K562 (cell line): ENCODE results near the gene PLEKHA6. TPM values are rescaled to one million over a fixed set of nuclear protein-coding genes. Genes with fewer than 3 reads are reported as not detected.

Experiments used
- ATAC-seq: fragments of 200-7000 bp; cut with Tn5 transposase; 3 replicates; pipeline ENCODE4 v1.9.1; 2020; ENCODE audit warnings: moderate library complexity
- BruUV-seq: library from RNA; stranded (reverse); fragments of 400-500 nt; replicated peaks from 2 replicates; lab custom pipeline; 2021; lab: Mats Ljungman, UMichigan
- CTCF ChIA-PET: fragments of 300-600 bp; formaldehyde crosslinking; extraction: SDS; loops from one replicate; lab custom pipeline; 2021; ENCODE audit warnings: low intra/inter-chr PET ratio; lab: Yijun Ruan, JAX
- POLR2A ChIA-PET: fragments of 300-600, 350-650 bp; sonication (Branson Sonifier 250); formaldehyde crosslinking; extraction: SDS; loops from one replicate; lab custom pipeline; 2021; ENCODE audit warnings: antibody characterized with exemption, inconsistent platforms; lab: Yijun Ruan, JAX
- DNase-seq, 4 experiments: peaks; one replicate each; pipeline versions ENCODE4 v3.0.0 to v3.0.0-alpha.2; 2011 to 2018; ENCODE audit warnings: low spot score in 3 of 4, mixed read lengths in 3 of 4; ENCODE audit errors: extremely low read depth in 1 of 4
- FAIRE-seq: peaks from 2 replicates; lab custom pipeline; 2011; peaks lifted over from hg19 to GRCh38; lab: Jason Lieb, UNC
- H2AFZ ChIP-seq: 2 replicates; pipeline ENCODE4 v1.6.0; 2011; ENCODE audit warnings: low read depth, low read length, control low read depth, inconsistent platforms
- H3K27ac ChIP-seq: fragments of 200-600 bp; 3 replicates; pipeline ENCODE4 v1.8.0; 2011; ENCODE audit warnings: low read depth, mild to moderate bottlenecking, control low read depth, inconsistent platforms, low read length, moderate library complexity, mixed read lengths; ENCODE audit errors: extremely low read depth
- H3K27me3 ChIP-seq, 2 experiments: fragments of 300-600 bp in 1 of 2; 2 replicates in 1 of 2; 3 replicates in 1 of 2; pipeline versions ENCODE4 v1.6.0 to v1.8.0; 2011; ENCODE audit warnings: inconsistent platforms in 2 of 2, low read length in 2 of 2, mild to moderate bottlenecking in 1 of 2, mixed read lengths in 1 of 2, moderate library complexity in 1 of 2; ENCODE audit not compliant: control insufficient read depth in 2 of 2, insufficient read depth in 2 of 2
- H3K36me3 ChIP-seq: fragments of 300-600 bp; 3 replicates; pipeline ENCODE4 v1.8.0; 2011; ENCODE audit warnings: mild to moderate bottlenecking, low read length, inconsistent platforms; ENCODE audit not compliant: control insufficient read depth, insufficient read depth
- H3K4me1 ChIP-seq, 2 experiments: fragments of 200-600 bp in 1 of 2; replicated peaks in 1 of 2; 2 replicates in 1 of 2; 3 replicates in 1 of 2; pipeline versions ENCODE4 v1.5.1 to v1.8.0; 2011; ENCODE audit warnings: inconsistent platforms in 2 of 2, low read length in 2 of 2, mild to moderate bottlenecking in 1 of 2, mixed read lengths in 1 of 2, moderate library complexity in 1 of 2; ENCODE audit not compliant: control insufficient read depth in 2 of 2, insufficient read depth in 2 of 2
- H3K4me2 ChIP-seq: 2 replicates; pipeline ENCODE4 v1.6.1; 2011; ENCODE audit warnings: low read length, control low read depth, inconsistent platforms, mixed read lengths; ENCODE audit not compliant: insufficient read depth
- H3K4me3 ChIP-seq: fragments of 200-600 bp; sonication (generic), shearing (Covaris generic); 2 replicates; pipeline ENCODE4 v1.5.1; 2016; ENCODE audit warnings: control low read depth, inconsistent platforms
- H3K79me2 ChIP-seq: fragments of 200-600 bp; 3 replicates; pipeline ENCODE4 v1.8.0; 2011; ENCODE audit warnings: low read length, inconsistent platforms; ENCODE audit not compliant: control insufficient read depth, insufficient read depth
- H3K9ac ChIP-seq, 2 experiments: 2 replicates each; pipeline versions ENCODE4 v1.6.0 to v1.6.1; 2011; ENCODE audit warnings: low read depth in 2 of 2, low read length in 2 of 2, control low read depth in 1 of 2, inconsistent platforms in 1 of 2, mild to moderate bottlenecking in 1 of 2, mixed read lengths in 1 of 2; ENCODE audit not compliant: insufficient read depth in 1 of 2
- H3K9me1 ChIP-seq: one replicate; pipeline ENCODE4 v1.6.0; 2011; ENCODE audit warnings: inconsistent platforms, mild to moderate bottlenecking, low read length, moderate library complexity; ENCODE audit not compliant: control insufficient read depth, insufficient read depth
- H3K9me3 ChIP-seq: replicated peaks from 2 replicates; pipeline ENCODE4 v1.5.1; 2011; ENCODE audit warnings: low read depth, low read length, inconsistent platforms; ENCODE audit not compliant: control insufficient read depth, insufficient read depth
- H4K20me1 ChIP-seq: replicated peaks from 2 replicates; pipeline ENCODE4 v1.6.1; 2011; ENCODE audit warnings: low read length, inconsistent platforms, mixed read lengths; ENCODE audit not compliant: control insufficient read depth, insufficient read depth
- BCOR ChIP-seq: fragments of 450-650 bp; IDR thresholded peaks from 2 replicates; pipeline ENCODE4 v1.6.1; 2016
- BHLHE40 ChIP-seq: IDR thresholded peaks from 2 replicates; pipeline ENCODE4 v1.6.1; 2011; ENCODE audit warnings: low read length, improper control_type of control experiment
- CHCHD3 ChIP-seq: fragments of 250-450 bp; sonication (Bioruptor Pico); IDR thresholded peaks from 2 replicates; pipeline ENCODE4 v2.1.2; 2022; ENCODE audit warnings: mild to moderate bottlenecking
- EP400 ChIP-seq: fragments of 450-650 bp; IDR thresholded peaks from 2 replicates; pipeline ENCODE4 v1.6.1; 2017; ENCODE audit warnings: antibody characterized with exemption, mild to moderate bottlenecking, moderate library complexity
- HCFC1 ChIP-seq: IDR thresholded peaks from 2 replicates; pipeline ENCODE4 v1.6.1; 2012; ENCODE audit warnings: low read depth, low read length, improper control_type of control experiment
- MBD2 ChIP-seq: sonication (generic); IDR thresholded peaks from 2 replicates; pipeline ENCODE4 v1.6.1; 2016; ENCODE audit warnings: low read depth, borderline replicate concordance
- MTF1 ChIP-seq: fragments of 250-450 bp; sonication (Bioruptor Pico); IDR thresholded peaks from 2 replicates; pipeline ENCODE4 v1.9.0; 2021; ENCODE audit warnings: moderate library complexity, mild to moderate bottlenecking, inconsistent platforms, borderline replicate concordance
- NCOA1 ChIP-seq: fragments of 450-650 bp; IDR thresholded peaks from 2 replicates; pipeline ENCODE4 v1.6.1; 2016; ENCODE audit warnings: low read depth
- PURB ChIP-seq: sonication (generic); formaldehyde crosslinking; IDR thresholded peaks from 2 replicates; pipeline ENCODE4 v1.9.0; 2021; ENCODE audit warnings: low read depth, mild to moderate bottlenecking, missing genetic modification reagents
- RAD51 ChIP-seq: fragments of 450-650 bp; IDR thresholded peaks from 2 replicates; pipeline ENCODE4 v1.7.1; 2016; ENCODE audit warnings: low read depth, mild to moderate bottlenecking, borderline replicate concordance
- RBM25 ChIP-seq: fragments of 200-400 bp; formaldehyde crosslinking; IDR thresholded peaks from 2 replicates; pipeline ENCODE4 v1.6.1; 2018; ENCODE audit warnings: low read length, low read depth, moderate library complexity; ENCODE audit not compliant: severe bottlenecking
- ZFP36 ChIP-seq: fragments of 150-350 bp; IDR thresholded peaks from 2 replicates; pipeline ENCODE4 v1.6.1; 2018; ENCODE audit warnings: low read length, low read depth; ENCODE audit not compliant: partially characterized antibody
- ZNF764 ChIP-seq: fragments of 250-450 bp; sonication (Bioruptor Pico); IDR thresholded peaks from 2 replicates; pipeline ENCODE4 v1.4.0; 2020; ENCODE audit warnings: low read depth, mild to moderate bottlenecking, moderate library complexity
- WGBS: fragments of 100-300 bp; shearing (Covaris generic); methylation state at CpG from one replicate; pipeline ENCODE4 v1.1.6; 2016; ENCODE audit warnings: low coverage, mixed read lengths; ENCODE audit not compliant: insufficient coverage; ENCODE audit errors: missing lambda C conversion rate; 5-methylcytosine and 5-hydroxymethylcytosine counted together
- in situ Hi-C: fragments of 300-500 bp; cut with MboI; formaldehyde crosslinking; loops from 4 replicates; pipeline ENCODE4 v1.15.0; 2018; ENCODE audit warnings: inconsistent platforms, mixed read lengths
- intact Hi-C: fragments of 100-400 bp; cut with micrococcal nuclease; formaldehyde crosslinking; loops from 2 replicates; pipeline ENCODE4 v1.14.2; 2022
- polyA plus RNA-seq, 8 experiments: library from polyadenylated mRNA; depleted of rRNA in 4 of 8; stranded (reverse) in 5 of 8; unstranded in 3 of 8; fragments of >200 nt; fragmentation: Nextera tagmentation in 2 of 8; fragmentation: Illumina TruSeq in 1 of 8; extraction: Ambion mirVana in 2 of 8; extraction: Trizol in 1 of 8; gene quantifications; 2 replicates each; pipeline versions ENCODE4 v1.2.1 to v1.2.3, GENCODE V29; 2011 to 2014; ENCODE audit warnings: inconsistent platforms in 1 of 8, missing spikeins in 1 of 8
- total RNA-seq, 7 experiments: library from RNA; depleted of rRNA in 6 of 7; stranded (reverse); fragments of >200 nt in 6 of 7; fragmentation: Illumina TruSeq in 2 of 7; extraction: Trizol in 2 of 7; gene quantifications; 2 replicates each; pipeline versions ENCODE4 v1.2.1 to v1.2.3, GENCODE V29; 2011 to 2021; ENCODE audit warnings: low replicate concordance in 1 of 7
- TF ChIP-seq, protein P1 (sequence below): IDR thresholded peaks from 2 replicates; pipeline ENCODE4 v1.6.1; 2016; ENCODE audit warnings: missing genetic modification characterization, missing compliant biosample characterization

PLEKHA6 gene
- total and polyA plus RNA-seq, 9 of the 15 experiments (the other 6 are each of a cell fraction or from before 2014, with no cell fraction given): under 0.01 to 0.33 (median 0.01) TPM; not detected in 4

DNA sequence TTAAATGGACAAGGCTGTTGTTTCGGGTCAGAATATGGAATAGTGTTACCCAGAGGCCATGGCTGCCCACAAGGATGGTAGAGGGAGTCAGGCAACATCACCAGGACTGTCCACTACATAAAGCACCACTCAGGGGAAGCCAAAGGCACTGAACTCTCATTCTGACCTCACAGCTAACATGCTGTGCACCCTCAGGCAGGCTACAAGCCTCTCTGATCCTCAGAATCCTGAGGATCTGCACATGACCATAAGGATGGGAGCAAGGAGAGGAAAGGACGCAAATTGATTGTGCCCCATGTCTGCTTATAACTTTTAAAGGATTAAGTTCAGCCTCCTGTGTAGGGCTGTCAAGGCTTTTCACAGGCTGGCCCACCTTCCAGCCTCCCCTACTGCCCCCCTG lies 38.7 kb downstream of the PLEKHA6 start:
- no peak overlapping the region for H3K27ac ChIP-seq
- no peak overlapping the region for H3K9ac ChIP-seq
- 9% methylated on average over 2 of the region's 2 CpGs for WGBS
- TF ChIP-seq RBM25: peak; percentile 59
- TF ChIP-seq ZNF764 (CRISPR knock-in tag): no peak
- TF ChIP-seq BCOR: peak; percentile 65; the same call in 1 of the 2 replicates
- no peak for TF ChIP-seq NCOA1
- no peak for TF ChIP-seq PURB
- no peak for TF ChIP-seq MTF1
- TF ChIP-seq BHLHE40: no peak
- no peak for TF ChIP-seq MBD2
- no peak for TF ChIP-seq RAD51
- TF ChIP-seq EP400: no peak
- TF ChIP-seq, protein P1, sequence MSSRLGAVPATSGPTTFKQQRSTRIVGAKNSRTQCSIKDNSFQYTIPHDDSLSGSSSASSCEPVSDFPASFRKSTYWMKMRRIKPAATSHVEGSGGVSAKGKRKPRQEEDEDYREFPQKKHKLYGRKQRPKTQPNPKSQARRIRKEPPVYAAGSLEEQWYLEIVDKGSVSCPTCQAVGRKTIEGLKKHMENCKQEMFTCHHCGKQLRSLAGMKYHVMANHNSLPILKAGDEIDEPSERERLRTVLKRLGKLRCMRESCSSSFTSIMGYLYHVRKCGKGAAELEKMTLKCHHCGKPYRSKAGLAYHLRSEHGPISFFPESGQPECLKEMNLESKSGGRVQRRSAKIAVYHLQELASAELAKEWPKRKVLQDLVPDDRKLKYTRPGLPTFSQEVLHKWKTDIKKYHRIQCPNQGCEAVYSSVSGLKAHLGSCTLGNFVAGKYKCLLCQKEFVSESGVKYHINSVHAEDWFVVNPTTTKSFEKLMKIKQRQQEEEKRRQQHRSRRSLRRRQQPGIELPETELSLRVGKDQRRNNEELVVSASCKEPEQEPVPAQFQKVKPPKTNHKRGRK (tag): no peak
- TF ChIP-seq ZFP36: peak; percentile 86
- TF ChIP-seq CHCHD3: no peak
- TF ChIP-seq HCFC1: no peak
- no peaks in the 10 kb centered on the region for H4K20me1 ChIP-seq
- peaks cover 19 to 62% of the 10 kb centered on the region in 2 experiments for H3K27me3 ChIP-seq
- FAIRE-seq (no peak), DNase-seq (no peak), ATAC-seq (no peak)
- CTCF ChIA-PET: no interaction called here
- H3K79me2 ChIP-seq: no peaks in the 10 kb centered on the region
- BruUV-seq: no TSS peak
- intact Hi-C loops (no loop called here), in situ Hi-C loops (no loop called here)
- no peak overlapping the region for H3K4me3 ChIP-seq
- H3K9me3 ChIP-seq: no peaks in the 10 kb centered on the region
- no peak overlapping the region for H3K4me2 ChIP-seq
- no peaks in the 10 kb centered on the region for H3K36me3 ChIP-seq
- H2AFZ ChIP-seq: no peak overlapping the region
- POLR2A ChIA-PET: no interaction called here
- peaks cover 3% of the 10 kb centered on the region for H3K9me1 ChIP-seq
- H3K4me1 ChIP-seq: peaks cover 0 to 23% of the 10 kb centered on the region in 2 experiments; a peak in 4 of 5 replicates
